GM19240 (cell line): ENCODE data around the gene ENTPD2.

Experiments used
- DNase-seq: peaks from one replicate; pipeline ENCODE4 v3.0.0; 2011; ENCODE audit warnings: low spot score; ENCODE audit not compliant: insufficient read length

The ENTPD2 gene

DNA sequence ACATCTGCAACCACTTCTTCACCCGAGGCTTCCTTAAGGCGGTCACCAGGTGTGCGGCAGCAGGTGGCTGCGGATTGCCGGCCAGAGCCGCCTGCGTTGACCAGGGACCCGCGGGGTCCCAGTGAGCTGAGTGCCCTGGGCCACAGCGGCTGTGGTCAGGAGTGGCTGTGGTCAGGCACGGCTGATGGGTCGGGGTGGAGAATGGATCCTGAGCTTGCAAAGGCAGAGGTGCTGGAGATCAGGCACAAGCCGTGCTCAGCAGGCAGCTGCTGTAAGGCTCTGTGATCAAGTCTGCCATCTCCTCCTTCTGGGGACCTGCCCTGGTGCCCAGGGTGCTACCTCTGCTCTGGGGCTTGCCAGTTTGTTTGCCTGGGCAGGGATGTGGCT, 25.5 kb upstream of the ENTPD2 start:
- no peak for DNase-seq

DNA sequence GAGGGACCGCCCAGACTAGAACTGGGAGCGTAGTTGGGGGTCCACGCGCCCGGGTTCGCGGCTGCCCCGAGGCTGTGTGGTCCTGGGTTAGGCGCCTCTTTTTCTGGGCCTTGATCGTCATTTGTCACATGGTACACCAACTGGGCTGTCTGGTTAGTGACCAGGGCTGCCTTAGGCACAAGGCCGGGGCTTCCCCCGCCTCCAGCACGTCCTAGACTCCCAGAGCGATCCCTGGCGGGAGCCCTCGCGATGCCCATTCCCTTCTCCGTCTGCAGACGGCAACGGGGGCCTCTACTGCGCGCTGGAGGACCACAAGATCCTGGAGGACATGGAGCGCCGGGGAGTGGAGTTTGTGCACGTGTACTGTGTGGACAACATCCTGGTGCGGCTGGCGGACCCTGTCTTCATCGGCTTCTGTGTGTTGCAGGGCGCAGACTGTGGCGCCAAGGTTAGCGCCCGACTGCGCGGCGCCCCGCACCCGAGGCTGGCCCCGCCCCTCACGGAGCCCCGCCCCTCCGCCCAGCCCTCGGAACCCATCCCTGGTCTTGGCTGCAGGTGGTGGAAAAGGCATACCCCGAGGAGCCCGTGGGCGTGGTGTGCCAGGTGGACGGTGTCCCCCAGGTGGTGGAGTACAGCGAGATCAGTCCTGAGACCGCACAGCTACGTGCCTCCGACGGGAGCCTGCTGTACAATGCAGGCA, 25.0 kb upstream of the ENTPD2 start:
- DNase-seq = no peak

DNA sequence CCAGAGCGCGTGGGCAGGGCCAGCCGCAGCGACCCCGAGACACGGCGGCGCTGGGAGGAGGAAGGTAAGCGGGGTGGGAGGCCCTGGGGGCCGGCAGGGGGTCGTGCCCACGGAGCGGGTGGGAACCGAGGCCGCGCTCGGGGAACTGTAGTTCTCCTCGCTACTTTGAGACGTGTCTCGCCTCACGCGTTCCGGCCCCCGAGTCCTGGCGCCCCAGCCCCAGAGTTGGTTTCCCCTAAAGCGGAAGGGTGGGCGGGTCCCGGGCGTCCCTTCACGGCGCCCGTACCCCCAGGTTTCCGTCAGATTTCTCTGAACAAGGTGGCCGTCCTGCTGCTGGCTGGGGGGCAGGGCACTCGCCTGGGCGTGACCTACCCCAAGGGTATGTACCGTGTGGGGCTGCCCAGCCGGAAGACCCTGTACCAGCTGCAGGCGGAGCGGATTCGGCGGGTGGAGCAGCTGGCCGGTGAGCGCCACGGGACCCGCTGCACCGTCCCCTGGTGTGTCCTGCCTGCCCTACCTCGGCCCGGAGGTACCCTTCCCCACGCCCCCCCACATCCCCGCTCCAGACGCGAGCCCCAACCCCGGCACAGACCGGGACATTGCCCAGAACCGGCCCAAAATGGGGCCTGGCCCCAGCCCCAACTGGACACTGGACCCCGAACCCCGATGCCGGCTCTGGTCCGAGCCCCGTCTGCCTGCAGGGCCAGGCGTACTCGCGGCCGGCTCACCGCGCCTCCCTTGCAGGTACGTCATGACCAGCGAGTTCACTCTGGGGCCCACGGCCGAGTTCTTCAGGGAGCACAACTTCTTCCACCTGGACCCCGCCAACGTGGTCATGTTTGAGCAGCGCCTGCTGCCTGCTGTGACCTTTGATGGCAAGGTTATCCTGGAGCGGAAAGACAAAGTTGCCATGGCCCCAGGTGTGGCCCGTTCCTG, 24.2 kb upstream of the ENTPD2 start:
- no peak for DNase-seq

DNA sequence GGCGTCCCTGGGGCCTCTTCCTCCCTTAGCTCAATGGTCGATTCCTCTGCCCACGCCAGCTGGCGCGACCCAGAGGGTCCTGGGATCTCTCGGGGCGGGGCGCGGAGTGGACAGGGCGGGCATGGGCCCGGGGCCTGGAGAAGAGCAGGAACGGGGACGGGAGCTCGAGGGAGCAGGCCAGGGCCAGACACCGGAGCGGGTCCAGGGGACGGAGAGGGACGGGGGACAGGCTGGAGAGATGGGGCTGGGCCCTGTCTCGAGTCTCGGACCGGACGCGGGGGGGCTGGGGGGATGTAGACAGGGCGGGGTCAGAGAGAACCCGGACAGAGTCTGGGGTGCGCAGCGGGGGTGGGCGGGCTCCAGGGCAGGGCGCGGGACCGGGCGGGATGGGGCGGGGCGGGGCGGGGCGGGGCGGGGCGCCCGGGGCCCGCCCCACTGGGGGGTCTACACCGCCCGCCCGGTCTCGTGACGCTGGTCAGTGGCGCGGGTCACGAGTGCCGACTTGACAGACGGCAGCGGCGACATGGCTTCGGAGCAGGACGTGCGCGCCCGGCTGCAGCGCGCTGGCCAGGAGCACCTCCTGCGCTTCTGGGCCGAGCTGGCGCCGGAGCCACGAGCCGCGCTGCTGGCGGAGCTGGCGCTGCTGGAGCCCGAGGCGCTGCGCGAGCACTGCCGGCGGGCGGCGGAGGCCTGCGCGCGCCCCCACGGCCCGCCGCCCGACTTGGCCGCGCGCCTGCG, 23.3 kb upstream of the ENTPD2 start, which contains the start of gene UAP1L1:
Gene UAP1L1, plus strand, starts transcription at position 508 of the 738 bp plus-strand sequence. Its CDS starts 16 bp downstream, at position 524.
- no peak for DNase-seq

DNA sequence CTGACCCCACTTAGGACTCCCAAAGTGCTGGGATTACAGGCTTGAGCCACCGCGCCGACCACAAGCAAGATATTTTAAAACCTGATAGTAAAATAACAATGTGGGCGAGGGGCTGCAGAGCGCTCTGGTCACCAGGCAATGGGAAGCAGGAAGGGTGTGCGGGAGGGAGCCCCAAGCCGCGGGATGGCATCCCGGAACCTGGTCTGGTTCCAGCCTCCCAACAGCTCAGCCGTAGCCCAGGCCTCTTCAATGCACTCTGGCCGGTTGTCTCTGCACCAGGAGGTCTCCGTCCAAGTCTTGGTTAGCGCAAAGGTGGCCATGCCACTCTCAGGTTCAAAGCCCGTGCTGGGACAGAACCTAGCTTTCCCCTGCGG, 22.8 kb upstream of the ENTPD2 start:
- no peak for DNase-seq

DNA sequence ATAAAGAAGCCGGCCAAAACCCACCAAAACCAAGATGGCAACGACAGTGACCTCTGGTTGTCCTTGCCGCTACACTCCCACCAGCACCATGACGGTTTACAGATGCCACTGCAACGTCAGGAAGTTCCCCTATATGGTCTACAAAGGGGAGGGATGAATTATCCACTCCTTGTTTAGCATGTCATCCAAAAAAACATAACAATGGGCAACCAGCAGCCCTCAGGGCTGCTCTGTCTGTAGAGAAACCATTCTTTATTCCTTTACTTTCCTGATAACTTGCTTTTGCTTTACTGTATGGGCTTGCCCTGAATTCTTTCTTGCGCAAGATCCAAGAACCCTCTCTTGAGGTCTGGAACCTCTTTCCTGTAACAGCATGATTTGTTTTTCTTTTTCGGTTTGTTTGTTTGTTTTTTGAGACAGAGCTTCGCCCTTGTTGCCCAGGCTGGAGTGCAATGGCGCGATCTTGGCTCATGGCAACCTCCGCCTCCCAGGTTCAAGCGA, 21.5 kb upstream of the ENTPD2 start:
- no peak for DNase-seq

DNA sequence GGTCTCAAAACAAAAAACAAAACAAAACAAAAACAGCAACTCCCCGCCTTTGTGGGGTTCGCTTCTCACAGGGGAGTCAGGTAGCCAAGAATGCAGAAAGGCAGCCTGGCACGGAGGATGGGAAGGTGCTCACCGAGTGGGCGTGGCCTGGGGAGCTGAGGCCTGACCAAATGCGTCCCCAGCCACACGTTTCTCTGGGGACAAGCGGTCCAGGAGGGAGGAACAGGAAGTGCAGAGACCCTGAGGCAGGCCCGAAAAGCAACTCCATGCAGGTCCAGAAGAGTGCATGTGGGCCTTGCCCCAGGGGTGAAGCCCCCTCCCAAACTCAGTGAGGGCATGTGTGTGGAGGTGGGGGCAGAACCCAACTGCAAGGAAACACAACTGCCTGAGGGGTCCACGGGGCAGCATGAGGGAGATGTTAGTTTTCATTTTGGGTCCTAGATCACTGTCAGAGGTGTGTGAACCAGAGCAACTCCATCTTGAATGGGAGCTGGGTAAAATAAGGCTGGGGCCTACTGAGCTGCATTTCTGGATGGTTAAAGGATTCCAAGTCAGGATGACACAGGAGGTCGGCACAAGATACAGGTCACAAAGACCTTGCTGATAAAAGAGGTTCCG, 20.9 kb upstream of the ENTPD2 start:
- no peak for DNase-seq

DNA sequence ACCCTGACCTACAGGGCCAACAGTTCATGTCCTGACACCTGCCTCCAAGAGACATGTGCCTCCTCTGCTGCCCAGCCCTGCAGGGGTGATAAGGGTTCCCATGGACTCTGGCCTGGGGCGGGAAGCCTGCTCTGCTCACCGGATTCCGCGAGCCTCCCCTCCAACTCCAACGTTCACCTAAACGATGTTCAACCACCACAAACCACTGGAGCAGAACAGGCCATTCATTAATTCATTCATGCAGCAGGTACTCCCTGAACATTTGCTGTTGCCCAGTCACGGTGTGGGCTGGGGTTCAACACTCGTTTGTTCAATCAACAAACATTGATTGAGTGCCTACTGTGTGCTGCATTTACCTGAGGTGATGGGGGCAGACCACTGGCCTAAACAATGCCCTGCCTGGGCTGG, 20.1 kb upstream of the ENTPD2 start:
- DNase-seq = no peak

DNA sequence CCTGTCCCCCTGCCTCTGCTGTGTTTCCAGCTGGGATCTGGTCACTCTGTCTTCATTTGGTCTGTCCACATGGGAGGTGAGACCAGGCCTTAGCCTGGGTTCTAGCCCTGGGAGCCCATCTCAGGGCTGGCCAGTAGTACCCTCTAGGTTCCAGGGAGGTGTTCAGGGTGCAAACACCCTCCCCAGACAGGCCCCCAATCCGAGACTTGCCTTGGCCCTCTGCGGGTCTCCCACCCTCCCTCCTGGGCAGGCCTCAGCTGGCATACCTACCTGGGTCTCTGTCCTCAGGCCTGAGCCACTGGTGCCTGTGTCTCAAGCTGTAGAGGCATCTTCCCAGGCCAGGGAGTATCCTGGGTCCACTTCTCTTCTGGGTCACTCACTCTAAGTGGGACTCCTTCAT, 17.4 kb upstream of the ENTPD2 start:
- no peak for DNase-seq

DNA sequence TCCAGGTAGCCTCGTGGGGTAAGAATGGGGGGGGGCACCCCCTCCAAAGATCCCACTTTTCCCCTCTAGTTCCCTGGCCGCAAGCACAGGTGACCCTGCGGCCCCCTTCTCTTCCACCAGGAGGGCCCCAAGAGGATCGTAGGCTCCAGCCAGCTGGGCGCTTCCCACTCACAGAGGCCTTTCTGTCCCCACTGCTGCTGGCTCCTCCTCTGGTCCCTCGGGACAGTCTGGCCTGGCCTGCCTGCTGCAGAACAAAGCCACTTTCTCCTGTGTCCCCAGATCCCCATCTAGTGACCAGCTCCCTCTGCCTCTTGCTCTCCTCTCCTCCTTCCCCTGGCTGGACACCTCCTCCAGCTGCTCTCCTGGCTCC, 17.0 kb upstream of the ENTPD2 start:
- DNase-seq = no peak

DNA sequence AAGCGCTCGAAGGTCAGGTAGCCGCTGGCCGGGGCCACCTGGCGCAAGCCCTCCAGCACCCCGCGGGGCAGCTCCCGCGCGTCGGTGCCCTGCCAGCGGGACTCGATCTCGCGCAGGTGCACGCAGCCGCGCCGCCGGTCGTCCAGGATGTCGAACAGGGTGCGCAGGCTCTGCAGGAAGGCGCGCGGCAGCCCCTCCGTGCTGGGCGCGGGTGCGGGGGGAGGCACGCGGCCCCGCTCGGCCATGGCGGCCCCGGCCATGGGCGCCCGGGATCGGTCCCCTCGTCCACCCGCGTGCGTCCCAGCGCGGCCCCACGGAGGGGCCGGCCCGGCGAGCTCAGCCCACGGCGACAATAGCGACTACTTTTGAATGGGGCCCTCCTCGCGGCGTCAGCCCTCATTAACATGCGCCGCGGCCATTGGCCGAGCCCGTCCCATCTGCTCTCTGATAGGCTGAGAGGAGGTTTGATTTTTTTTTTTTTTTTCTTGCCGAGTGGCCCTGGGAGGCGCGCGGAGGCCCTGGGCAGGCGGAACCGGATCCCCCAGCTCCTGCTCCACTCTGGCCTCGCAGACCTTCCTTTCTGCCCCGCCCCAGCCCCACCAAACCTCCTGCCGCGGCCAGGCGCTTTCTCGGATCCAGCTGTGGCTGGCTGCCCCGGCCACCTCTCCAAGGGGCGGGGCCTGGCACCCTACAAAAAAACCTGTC, 16.5 kb upstream of the ENTPD2 start, which contains the start of gene SAPCD2:
Gene SAPCD2, minus strand, starts transcription at position 357 of the 705 bp plus-strand sequence. Its CDS starts 97 bp downstream, at position 260.
- peak; percentile 90 for DNase-seq

DNA sequence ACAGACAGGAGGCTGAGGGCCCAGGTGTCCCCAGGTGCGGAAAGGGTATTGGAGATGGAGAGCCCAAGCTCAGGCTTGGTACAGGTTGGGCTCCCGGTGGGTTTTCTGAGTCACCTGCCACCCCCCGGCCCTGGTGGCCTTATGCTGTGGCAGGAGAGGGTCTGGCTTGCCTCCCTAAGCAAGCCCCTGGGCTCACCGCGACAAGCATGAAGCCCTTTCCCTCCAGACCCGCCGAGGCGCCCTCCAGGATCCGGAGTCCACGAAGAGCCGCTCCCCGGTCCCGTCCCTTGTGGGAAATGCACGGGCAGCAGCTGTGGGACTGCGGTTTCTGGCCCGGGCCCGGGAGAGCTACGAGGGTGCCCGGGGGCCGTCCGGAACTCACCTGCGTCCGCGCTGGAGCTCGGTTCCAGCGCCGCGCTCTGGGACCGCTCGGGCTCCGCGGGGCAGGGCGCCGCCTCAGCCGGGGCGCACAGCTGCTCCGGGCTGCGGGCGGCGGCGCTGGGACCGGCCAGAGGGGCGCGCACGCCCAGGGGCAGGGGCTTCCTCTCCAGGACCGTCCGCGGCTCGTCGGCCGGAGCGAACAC, 15.7 kb upstream of the ENTPD2 start:
- no peak for DNase-seq

DNA sequence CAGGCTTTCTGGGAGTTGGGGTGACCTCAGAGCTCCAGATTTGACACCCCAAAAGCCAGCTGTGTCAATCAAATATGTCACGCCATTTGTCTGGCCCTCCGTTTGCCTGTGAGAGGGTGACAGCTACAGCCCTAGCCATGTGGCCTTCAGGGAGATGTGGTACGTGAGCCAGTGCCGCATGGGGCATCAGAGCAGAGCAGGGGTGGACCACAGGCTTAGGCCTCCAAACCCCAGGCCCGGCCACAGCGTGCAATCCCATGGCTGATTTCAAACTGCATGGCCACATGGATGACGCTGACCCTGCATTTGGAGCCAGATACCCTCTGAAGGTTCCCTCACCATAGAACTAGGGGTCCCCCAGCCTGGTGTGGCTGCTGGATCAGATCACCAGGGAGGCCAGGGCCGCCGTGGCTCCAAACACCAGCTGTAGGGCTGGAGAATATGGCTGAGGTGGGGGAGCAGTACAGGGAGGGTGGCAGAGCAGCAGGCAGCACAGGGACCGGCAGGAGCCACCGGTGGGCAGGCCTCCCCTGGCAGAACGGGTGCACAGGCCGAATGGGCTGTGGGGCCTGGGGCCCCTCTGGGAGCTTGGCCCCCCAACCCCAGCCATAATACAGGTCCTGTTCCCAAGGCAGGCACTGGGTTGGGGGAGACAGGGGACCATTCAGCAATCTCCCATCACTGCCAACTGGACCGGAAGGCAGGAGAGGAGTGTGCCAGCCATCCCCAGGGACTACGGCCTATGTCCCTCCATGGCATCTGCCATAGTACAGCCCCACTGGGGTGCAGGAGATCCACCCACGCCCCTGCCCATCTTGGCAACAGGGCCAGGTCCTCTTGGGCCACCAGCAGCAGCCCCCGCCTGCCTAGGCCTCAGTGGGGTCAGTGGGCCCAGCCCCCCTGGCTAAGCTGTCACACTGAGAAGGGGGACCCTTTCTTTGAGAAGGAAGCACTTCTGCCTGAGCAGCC, 15.0 kb upstream of the ENTPD2 start:
- DNase-seq = no peak

DNA sequence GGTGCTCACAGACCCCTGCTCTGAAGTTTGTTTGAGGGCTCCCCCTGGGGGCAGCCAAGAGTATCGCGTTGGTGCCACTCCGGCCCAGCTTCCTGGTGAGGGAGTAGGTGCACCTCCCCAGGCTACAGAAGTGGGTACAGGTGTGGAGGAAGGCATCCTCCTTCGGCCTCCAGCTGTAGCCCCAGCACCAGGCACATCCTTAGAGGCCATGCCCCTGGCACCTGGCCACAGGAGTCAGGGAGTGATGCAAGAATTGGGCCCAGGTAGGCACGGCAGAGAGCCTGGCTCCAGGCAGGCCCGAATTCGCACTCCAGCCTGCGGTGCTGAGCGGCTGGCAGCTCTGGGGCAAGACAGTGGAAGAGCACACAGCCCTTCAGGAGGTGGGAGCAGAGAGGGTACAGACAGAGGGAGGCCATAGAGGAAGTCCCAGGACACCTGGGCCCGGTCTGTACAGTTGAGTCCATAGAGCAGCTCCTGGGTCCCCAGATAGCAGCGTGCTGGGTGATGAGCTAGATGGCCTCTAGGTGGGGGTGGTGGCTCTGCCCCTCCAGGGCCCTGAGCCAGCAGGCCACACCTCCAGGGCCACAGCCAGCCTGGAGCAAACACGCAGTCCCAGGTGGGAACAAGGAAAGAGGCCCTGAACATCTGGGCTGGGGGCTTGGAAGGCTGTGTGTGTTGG, 14.1 kb upstream of the ENTPD2 start:
- peak; percentile 96 for DNase-seq

DNA sequence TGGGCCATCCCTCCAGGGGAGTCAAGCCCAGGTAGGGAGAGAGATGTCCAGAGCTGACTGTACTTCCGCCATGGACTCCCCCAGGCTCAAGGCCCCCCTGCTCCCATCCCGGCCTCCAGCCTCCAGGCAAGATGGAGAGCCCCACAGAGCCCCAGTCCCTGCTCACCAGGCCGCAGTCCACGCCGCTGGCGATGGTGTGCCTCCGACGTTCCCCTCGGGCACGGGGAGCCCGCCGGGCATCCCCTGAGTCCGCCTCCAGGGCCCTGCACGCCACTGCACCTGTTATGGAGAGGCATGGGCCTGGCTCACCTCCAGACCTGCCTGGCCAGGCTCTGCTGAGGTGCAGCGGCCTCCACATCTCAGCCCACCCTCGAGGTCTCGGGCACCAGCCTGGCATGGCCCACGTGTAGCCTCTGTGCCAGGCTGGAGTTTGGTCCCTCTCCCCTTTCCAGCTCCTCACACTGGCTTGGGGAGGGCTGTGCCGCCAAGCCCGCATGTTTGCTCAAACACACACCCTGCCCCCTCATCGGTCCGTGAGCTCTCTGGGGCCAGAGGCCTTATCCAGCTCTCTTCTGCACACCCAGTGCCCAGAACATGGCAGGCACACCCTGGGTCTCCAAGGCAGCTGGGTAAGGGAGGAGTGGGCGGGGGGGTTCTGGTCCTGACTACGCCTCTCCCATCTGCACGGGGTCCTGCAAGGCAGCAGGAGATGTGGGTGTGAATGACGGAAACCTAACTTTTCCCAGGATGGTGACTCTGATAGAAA, 12.4 kb upstream of the ENTPD2 start:
- DNase-seq = no peak

DNA sequence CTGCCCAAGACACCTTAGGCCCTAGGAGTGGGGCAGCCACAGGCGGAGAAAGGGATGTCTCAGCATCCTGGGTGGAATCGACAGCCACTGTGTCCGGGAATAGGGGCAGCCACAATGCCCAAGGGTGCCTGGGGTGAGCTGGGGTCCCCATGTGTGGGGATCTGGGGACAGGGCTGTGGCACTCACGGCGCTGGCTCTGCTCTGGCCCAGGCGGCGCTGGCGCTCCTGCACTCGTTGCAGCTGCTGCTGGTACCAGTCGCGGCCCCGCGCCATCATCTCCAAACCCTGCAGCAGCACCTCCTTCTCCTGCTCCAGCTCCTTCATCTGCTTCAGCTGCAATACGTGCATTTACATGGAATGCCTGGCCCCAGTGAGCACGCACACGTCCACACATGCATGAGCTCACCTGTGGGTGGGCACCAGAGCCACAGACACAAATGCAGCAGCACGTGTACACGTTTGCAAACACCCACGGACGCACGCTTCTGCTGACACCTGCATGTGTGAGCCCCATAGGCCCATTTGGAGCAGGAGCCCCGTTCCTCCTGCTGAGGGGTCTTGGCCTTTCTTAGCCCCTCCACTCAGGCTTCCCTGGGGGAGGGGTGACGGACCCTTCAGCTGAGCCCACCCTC, 11.6 kb upstream of the ENTPD2 start:
- DNase-seq = no peak

DNA sequence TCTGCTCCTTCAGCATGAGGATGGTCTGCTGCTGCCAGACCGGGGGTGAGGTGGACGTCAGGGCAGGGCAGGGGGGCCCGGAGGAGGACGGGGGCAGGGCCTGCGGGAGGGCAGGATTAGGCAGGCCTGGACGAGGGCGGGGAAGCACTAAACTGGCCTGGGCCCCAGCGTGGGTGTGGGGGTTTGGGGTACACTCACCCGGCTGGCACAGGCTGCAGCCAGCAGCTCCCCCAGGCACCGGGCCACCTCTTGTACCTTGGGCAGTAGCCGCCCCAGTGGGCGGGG, 11.0 kb upstream of the ENTPD2 start:
- no peak for DNase-seq
